GM12878 (cell line): ENCODE data around the gene ATXN1. TPM values are rescaled to one million over a fixed set of nuclear protein-coding genes. Genes with fewer than 3 reads are reported as not detected.

Experiments
- ATAC-seq: fragments of 200-7000 bp; cut with Tn5 transposase; 3 replicates; pipeline ENCODE4 v1.9.1; 2020; ENCODE audit warnings: mild to moderate bottlenecking, moderate library complexity
- BruUV-seq: library from RNA; stranded (reverse); fragments of 400-500 nt; replicated peaks from 2 replicates; lab custom pipeline; 2021; lab: Mats Ljungman, UMichigan
- CTCF ChIA-PET: fragments of 300-600 bp; sonication (Branson Sonifier 250); formaldehyde crosslinking; extraction: SDS; loops from one replicate; lab custom pipeline; 2021; ENCODE audit warnings: inconsistent platforms; lab: Yijun Ruan, JAX
- POLR2A ChIA-PET: fragments of 350-600 bp; formaldehyde crosslinking; extraction: SDS; loops from one replicate; lab custom pipeline; 2021; ENCODE audit warnings: inconsistent platforms; lab: Charles Lee
- RAD21 ChIA-PET: fragments of 300-600 bp; sonication (Branson Sonifier 250); formaldehyde crosslinking; loops from one replicate; lab custom pipeline; 2023; ENCODE audit warnings: antibody characterized with exemption; ENCODE audit not compliant: unreplicated experiment; lab: Charles Lee
- SMC1A ChIA-PET: fragments of 300-600 bp; sonication (Branson Sonifier 250); formaldehyde crosslinking; loops from one replicate; lab custom pipeline; 2023; ENCODE audit not compliant: unreplicated experiment, uncharacterized antibody; lab: Charles Lee
- DNase-seq: peaks from one replicate; pipeline ENCODE4 v3.0.0-alpha.2; 2011; ENCODE audit warnings: low read depth, low spot score
- FAIRE-seq: peaks from 3 replicates; lab custom pipeline; 2011; peaks lifted over from hg19 to GRCh38; lab: Jason Lieb, UNC
- H2AFZ ChIP-seq: 2 replicates; pipeline ENCODE4 v1.6.0; 2011; ENCODE audit warnings: low read depth, low read length, control low read depth; ENCODE audit not compliant: control insufficient read depth
- H3K27ac ChIP-seq: 2 replicates; pipeline ENCODE4 v1.5.1; 2011; ENCODE audit warnings: control low read depth; ENCODE audit not compliant: control insufficient read depth, insufficient read depth
- H3K27me3 ChIP-seq, 2 experiments: replicated peaks in 1 of 2; 2 replicates each; pipeline versions ENCODE4 v1.6.0 to v1.6.1; 2011; ENCODE audit warnings: low read length in 1 of 2; ENCODE audit not compliant: control insufficient read depth in 2 of 2, insufficient read depth in 2 of 2
- H3K36me3 ChIP-seq, 2 experiments: 2 replicates each; pipeline ENCODE4 v1.5.1; 2011; ENCODE audit warnings: low read length in 1 of 2; ENCODE audit not compliant: control insufficient read depth in 2 of 2, insufficient read depth in 2 of 2
- H3K4me1 ChIP-seq: 2 replicates; pipeline ENCODE4 v1.6.1; 2011; ENCODE audit warnings: mild to moderate bottlenecking, low read length, moderate library complexity, mixed read lengths; ENCODE audit not compliant: control insufficient read depth, insufficient read depth
- H3K4me2 ChIP-seq: 2 replicates; pipeline ENCODE4 v1.6.0; 2011; ENCODE audit warnings: control low read depth; ENCODE audit not compliant: control insufficient read depth, insufficient read depth
- H3K4me3 ChIP-seq: fragments of 200-600 bp; sonication (generic); 2 replicates; pipeline ENCODE4 v1.5.1; 2016
- H3K79me2 ChIP-seq: 2 replicates; pipeline ENCODE4 v1.6.0; 2011; ENCODE audit warnings: low read length; ENCODE audit not compliant: control insufficient read depth, insufficient read depth
- H3K9ac ChIP-seq: 2 replicates; pipeline ENCODE4 v1.8.0; 2011; ENCODE audit warnings: low read length, control low read depth, mixed read lengths; ENCODE audit not compliant: control insufficient read depth, insufficient read depth
- H3K9me3 ChIP-seq: replicated peaks from 3 replicates; pipeline ENCODE4 v1.5.1; 2011; ENCODE audit warnings: mild to moderate bottlenecking, low read length; ENCODE audit not compliant: control insufficient read depth, insufficient read depth
- H4K20me1 ChIP-seq: 2 replicates; pipeline ENCODE4 v1.6.0; 2011; ENCODE audit not compliant: control insufficient read depth, insufficient read depth
- CREM ChIP-seq: IDR thresholded peaks from 2 replicates; pipeline ENCODE4 v1.6.1; 2014; ENCODE audit warnings: antibody characterized with exemption, low read depth
- E4F1 ChIP-seq: fragments of 450-650 bp; IDR thresholded peaks from 2 replicates; pipeline ENCODE4 v1.6.1; 2018; ENCODE audit warnings: borderline replicate concordance, mild to moderate bottlenecking; ENCODE audit not compliant: partially characterized antibody
- MAX ChIP-seq: IDR thresholded peaks from 2 replicates; pipeline ENCODE4 v1.6.1; 2012; ENCODE audit warnings: low read depth, low read length, improper control_type of control experiment
- NR2C1 ChIP-seq: fragments of 450-650 bp; IDR thresholded peaks from 2 replicates; pipeline ENCODE4 v1.6.1; 2017; ENCODE audit warnings: antibody characterized with exemption, mild to moderate bottlenecking, moderate library complexity
- NR2F1 ChIP-seq: fragments of 450-650 bp; conservative IDR thresholded peaks from 2 replicates; pipeline ENCODE4 v1.6.1; 2017; ENCODE audit warnings: mild to moderate bottlenecking
- SMARCA5 ChIP-seq: fragments of 450-650 bp; IDR thresholded peaks from 2 replicates; pipeline ENCODE4 v1.6.1; 2017; ENCODE audit warnings: mild to moderate bottlenecking
- ZSCAN29 ChIP-seq: fragments of 450-650 bp; IDR thresholded peaks from 2 replicates; pipeline ENCODE4 v1.6.1; 2017; ENCODE audit warnings: mild to moderate bottlenecking, moderate library complexity
- WGBS: methylation state at CpG from one replicate; pipeline ENCODE4 v1.1.6; 2016; ENCODE audit warnings: low lambda C conversion rate; ENCODE audit not compliant: insufficient replicate concordance, insufficient coverage; ENCODE audit errors: missing lambda C conversion rate; 5-methylcytosine and 5-hydroxymethylcytosine counted together
- in situ Hi-C: fragments of 300-500 bp; cut with MboI; formaldehyde crosslinking; loops from 9 replicates; pipeline ENCODE4 v1.14.3; 2018; ENCODE audit warnings: mixed read lengths
- intact Hi-C: fragments of 100-400 bp; cut with micrococcal nuclease; formaldehyde crosslinking; loops from one replicate; pipeline ENCODE4 v1.14.2; 2022; ENCODE audit not compliant: unreplicated experiment
- polyA plus RNA-seq, 11 experiments: library from polyadenylated mRNA; depleted of rRNA in 4 of 11; unstranded in 6 of 11; stranded (reverse) in 5 of 11; fragments of >200 nt; fragmentation: Nextera tagmentation in 4 of 11; fragmentation: Illumina TruSeq in 1 of 11; extraction: Ambion mirVana in 4 of 11; extraction: Trizol in 1 of 11; gene quantifications; 1 replicate in 1 of 11; 2 replicates in 10 of 11; pipeline versions ENCODE4 v1.2.1 to v1.2.3, GENCODE V29; 2011 to 2016; ENCODE audit warnings: inconsistent platforms in 2 of 11, missing spikeins in 2 of 11, low read depth in 1 of 11
- total RNA-seq, 4 experiments: library from RNA; depleted of rRNA in 3 of 4; stranded (reverse); fragments of >200 nt in 3 of 4; fragmentation: Illumina TruSeq in 1 of 4; extraction: Trizol in 1 of 4; gene quantifications; 2 replicates each; pipeline versions ENCODE4 v1.2.1 to v1.2.3, GENCODE V29; 2013 to 2021

ATXN1 gene
- total and polyA plus RNA-seq, 10 of the 15 experiments (the other 5 are each of a cell fraction or from before 2014, with no cell fraction given): 12.2 to 51.2 (median 20.5) TPM

GRCh38 chr6:16522937-16523336, 238.3 kb downstream of the ATXN1 start:
- in situ Hi-C loops: no loop called here

More at GRCh38 chr6:16522937-16523336, 238.3 kb downstream of the ATXN1 start:
- ATAC-seq (no peak), DNase-seq (no peak), FAIRE-seq (no peak)
- intact Hi-C loops: no loop called here
- ChIA-PET RAD21 (no interaction called here), SMC1A (interaction anchor here (0.8 to 1.7 kb wide), 4 partner anchors 9 to 167 kb away, joined by 3 to 6 read pairs (median 4); no protein-coding TSS in a partner anchor), CTCF (interaction anchor here (4.1 kb wide), 1 partner anchor 11 kb away, joined by 19 read pairs; no protein-coding TSS in a partner anchor), POLR2A (interaction anchor here (0.5 kb wide), 1 partner anchor 148 kb away, joined by 4 read pairs; no protein-coding TSS in a partner anchor)
- Histone ChIP-seq H3K36me3 (peaks cover 0 to 2% of the 10 kb centered on the region in 2 experiments; a peak in 3 of 4 replicates), H3K9ac (no peak overlapping the region), H3K4me1 (peaks cover 16% of the 10 kb centered on the region), H3K4me3 (no peak overlapping the region), H3K27me3 (no peaks in the 10 kb centered on the region), H2AFZ (no peak overlapping the region), H4K20me1 (no peaks in the 10 kb centered on the region), H3K4me2 (no peak overlapping the region), H3K27ac (no peak overlapping the region), H3K79me2 (no peaks in the 10 kb centered on the region), H3K9me3 (no peaks in the 10 kb centered on the region)
- no peak for TF ChIP-seq NR2C1
- no peak for TF ChIP-seq ZSCAN29
- TF ChIP-seq E4F1: no peak
- no peak for TF ChIP-seq NR2F1
- no peak for TF ChIP-seq SMARCA5
- TF ChIP-seq CREM: no peak
- no peak for TF ChIP-seq MAX
- BruUV-seq: no TSS peak
- 92% methylated on average over 6 of the region's 6 CpGs for WGBS
